ENCODE results near the gene RCOR1.

Gene RCOR1

DNA sequence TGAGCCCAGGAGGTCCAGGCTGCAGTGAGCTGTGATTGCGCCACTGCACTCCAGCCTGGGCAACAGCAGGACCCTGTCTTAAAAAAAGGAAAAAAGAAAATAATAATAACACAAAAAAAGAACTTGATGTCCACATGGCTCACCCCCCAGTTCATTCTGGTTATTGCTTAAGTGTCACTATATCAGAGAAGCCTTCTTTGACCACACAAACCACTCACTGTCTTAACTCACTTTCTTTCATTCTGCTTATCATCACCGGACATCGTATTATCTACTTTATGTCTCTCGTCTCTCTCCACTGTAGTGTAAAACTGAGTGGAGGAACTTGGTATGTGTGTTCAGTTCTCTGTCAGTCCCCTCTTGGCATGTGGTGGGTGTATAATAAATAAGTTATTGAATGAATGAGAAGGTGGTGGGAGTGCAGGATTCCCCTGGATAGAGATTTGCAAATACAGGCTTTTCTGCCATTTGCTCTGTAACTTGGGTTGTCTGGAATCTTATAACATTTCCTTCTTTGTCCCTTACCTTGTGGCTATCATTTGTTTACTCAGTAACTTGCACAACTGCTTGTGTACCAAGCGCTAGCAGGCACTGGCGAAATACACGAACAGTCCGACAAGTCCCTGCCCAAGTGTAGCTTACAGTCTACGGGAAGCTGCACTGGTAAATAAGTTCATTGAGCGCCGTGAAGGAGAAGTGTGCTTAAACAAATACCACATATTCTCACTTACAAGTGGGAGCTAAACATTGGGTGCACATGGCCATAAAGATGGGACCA is 98.2 kb downstream of the RCOR1 start:
- no peaks in the 10 kb centered on the region for H3K9me3 ChIP-seq (ENCODE audit: control insufficient read depth in 1 of 2, low read length in 2 of 2)
- H3K4me3 ChIP-seq (ENCODE audit: low read depth in 1 of 2, low read length in 2 of 2): no peak overlapping the region
- H3K27me3 ChIP-seq (ENCODE audit: low read depth, low read length): no peaks in the 10 kb centered on the region
- H3K4me1 ChIP-seq (ENCODE audit: control insufficient read depth in 1 of 2, insufficient read depth in 2 of 2, low read length in 2 of 2): peaks cover 0 to 6% of the 10 kb centered on the region in 2 donors
- no peak overlapping the region for H3K27ac ChIP-seq (ENCODE audit: low read length)
- no peaks in the 10 kb centered on the region for H3K36me3 ChIP-seq (ENCODE audit: control insufficient read depth in 1 of 2, insufficient read depth in 2 of 2, low read length in 2 of 2)

DNA sequence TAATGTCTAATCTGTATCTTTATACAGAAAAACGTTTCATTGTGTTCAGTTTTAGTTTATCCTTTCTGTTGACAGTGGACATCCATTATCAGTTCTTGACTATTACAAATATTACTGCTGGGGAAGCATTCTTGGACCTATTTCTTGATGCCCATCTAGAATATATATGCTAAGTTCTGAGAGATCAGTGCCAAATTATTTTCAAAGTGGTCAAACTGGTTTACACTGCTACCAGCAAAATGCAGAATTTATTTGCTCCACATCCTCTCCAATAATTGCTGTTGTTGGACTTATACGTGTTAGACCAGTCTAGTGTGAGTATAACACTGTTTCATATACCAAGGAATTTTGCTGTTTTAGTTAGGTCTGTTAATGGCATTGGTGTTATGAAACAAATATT is 99.3 kb downstream of the RCOR1 start:
- H3K4me1 ChIP-seq (ENCODE audit: control insufficient read depth in 1 of 2, insufficient read depth in 2 of 2, low read length in 2 of 2): peaks cover 0 to 8% of the 10 kb centered on the region in 2 donors
- no peaks in the 10 kb centered on the region for H3K36me3 ChIP-seq (ENCODE audit: control insufficient read depth in 1 of 2, insufficient read depth in 2 of 2, low read length in 2 of 2)
- no peaks in the 10 kb centered on the region for H3K9me3 ChIP-seq (ENCODE audit: control insufficient read depth in 1 of 2, low read length in 2 of 2)
- H3K27me3 ChIP-seq (ENCODE audit: low read depth, low read length): no peaks in the 10 kb centered on the region
- H3K4me3 ChIP-seq (ENCODE audit: low read depth in 1 of 2, low read length in 2 of 2): no peak overlapping the region
- no peak overlapping the region for H3K27ac ChIP-seq (ENCODE audit: low read length)

DNA sequence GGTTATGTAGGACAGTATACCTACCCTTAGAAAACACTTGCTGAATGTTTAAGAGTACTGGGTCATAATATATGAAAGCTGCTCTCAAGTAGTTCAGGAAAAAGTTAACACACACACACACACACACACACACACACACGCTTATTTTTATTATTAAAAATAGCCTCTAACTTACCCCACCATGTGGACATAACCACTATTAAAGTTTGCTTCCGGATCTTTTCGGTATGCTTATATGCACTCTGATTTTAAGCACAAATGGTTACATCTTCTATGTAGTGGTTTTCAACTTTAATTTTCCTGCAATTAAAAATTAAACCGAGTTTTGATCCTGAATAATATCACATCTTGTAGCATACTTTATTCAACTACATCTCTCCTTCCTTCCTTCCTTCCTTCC is 99.9 kb downstream of the RCOR1 start:
- H3K4me3 ChIP-seq (ENCODE audit: low read depth in 1 of 2, low read length in 2 of 2): no peak overlapping the region
- no peaks in the 10 kb centered on the region for H3K27me3 ChIP-seq (ENCODE audit: low read depth, low read length)
- H3K4me1 ChIP-seq (ENCODE audit: control insufficient read depth in 1 of 2, insufficient read depth in 2 of 2, low read length in 2 of 2): peaks cover 0 to 13% of the 10 kb centered on the region in 2 donors
- H3K9me3 ChIP-seq (ENCODE audit: control insufficient read depth in 1 of 2, low read length in 2 of 2): no peaks in the 10 kb centered on the region
- H3K36me3 ChIP-seq (ENCODE audit: control insufficient read depth in 1 of 2, insufficient read depth in 2 of 2, low read length in 2 of 2): no peaks in the 10 kb centered on the region
- H3K27ac ChIP-seq (ENCODE audit: low read length): no peak overlapping the region

DNA sequence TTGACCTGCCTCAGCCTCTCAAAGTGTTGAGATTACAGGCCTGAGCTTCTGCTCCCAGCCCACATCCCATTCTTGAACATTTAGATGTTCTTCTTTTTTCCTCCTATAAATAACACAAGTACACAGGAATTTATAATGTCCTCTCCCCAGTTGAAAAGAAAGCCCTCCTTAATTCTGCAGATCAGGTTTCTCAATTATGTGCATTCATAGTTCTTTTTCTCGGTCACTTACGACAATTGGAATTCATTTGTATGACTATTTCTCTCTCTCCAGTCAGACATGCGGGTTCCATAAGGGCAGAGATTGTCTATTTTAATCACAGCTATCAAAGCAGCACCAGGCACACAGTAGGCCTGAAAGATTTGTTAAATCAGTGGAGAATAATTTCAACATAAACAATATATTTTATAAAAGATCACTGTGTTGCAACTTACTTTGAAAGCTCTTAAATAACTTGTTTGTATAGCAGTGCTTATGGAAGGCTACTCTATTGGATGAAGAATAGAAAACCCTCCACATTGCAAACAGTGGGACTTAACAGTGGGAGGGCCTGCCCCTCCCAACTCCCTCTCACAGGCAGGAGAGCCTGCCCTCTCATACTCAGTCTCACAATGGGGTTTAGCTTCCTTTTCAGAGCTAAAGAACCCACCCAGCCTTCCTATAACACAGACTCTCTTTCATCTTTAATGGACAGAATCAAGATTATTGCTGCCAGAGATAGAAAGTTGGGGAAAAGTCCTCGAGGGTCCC is 100.7 kb downstream of the RCOR1 start:
- Histone ChIP-seq H3K4me1 (ENCODE audit: control insufficient read depth in 1 of 2, insufficient read depth in 2 of 2, low read length in 2 of 2) (peaks cover 0 to 15% of the 10 kb centered on the region in 2 donors), H3K27me3 (ENCODE audit: low read depth, low read length) (no peaks in the 10 kb centered on the region), H3K4me3 (ENCODE audit: low read depth in 1 of 2, low read length in 2 of 2) (no peak overlapping the region), H3K36me3 (ENCODE audit: control insufficient read depth in 1 of 2, insufficient read depth in 2 of 2, low read length in 2 of 2) (no peaks in the 10 kb centered on the region), H3K27ac (ENCODE audit: low read length) (no peak overlapping the region), H3K9me3 (ENCODE audit: control insufficient read depth in 1 of 2, low read length in 2 of 2) (no peaks in the 10 kb centered on the region)

DNA sequence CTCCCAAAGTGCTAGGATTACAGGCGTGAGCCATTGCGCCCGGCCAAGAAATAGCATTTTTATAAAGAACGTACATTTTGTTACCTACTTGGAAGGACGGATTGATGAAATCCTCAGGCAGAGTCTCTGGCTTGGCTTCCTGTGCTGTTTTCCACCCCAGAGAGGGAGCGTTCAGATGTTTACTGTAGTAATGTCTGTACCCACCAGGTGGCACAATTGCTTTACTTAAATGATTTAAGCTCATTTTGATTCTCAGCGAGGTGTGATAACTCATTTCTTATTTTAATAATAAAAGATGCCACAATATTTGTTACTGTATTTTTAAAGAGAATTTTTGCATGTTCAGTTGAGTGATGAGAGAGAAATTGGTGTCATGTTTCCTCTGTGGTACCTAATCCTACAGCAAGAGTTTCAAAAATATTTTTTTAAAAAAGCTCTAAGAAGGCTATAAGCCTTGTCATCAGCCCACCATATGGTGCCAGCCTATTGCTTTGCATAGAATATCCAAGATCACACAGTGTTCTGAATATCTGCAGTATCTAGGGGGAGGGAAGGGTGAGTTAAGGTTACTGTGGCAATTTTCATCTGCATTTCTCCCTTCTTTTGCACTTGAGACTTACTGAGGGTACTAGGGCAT is 102.2 kb downstream of the RCOR1 start:
- no peaks in the 10 kb centered on the region for H3K36me3 ChIP-seq (ENCODE audit: control insufficient read depth in 1 of 2, insufficient read depth in 2 of 2, low read length in 2 of 2)
- no peaks in the 10 kb centered on the region for H3K27me3 ChIP-seq (ENCODE audit: low read depth, low read length)
- no peak overlapping the region for H3K4me3 ChIP-seq (ENCODE audit: low read depth in 1 of 2, low read length in 2 of 2)
- peaks cover 0 to 15% of the 10 kb centered on the region in 2 donors for H3K4me1 ChIP-seq (ENCODE audit: control insufficient read depth in 1 of 2, insufficient read depth in 2 of 2, low read length in 2 of 2)
- no peak overlapping the region for H3K27ac ChIP-seq (ENCODE audit: low read length)
- no peaks in the 10 kb centered on the region for H3K9me3 ChIP-seq (ENCODE audit: control insufficient read depth in 1 of 2, low read length in 2 of 2)

DNA sequence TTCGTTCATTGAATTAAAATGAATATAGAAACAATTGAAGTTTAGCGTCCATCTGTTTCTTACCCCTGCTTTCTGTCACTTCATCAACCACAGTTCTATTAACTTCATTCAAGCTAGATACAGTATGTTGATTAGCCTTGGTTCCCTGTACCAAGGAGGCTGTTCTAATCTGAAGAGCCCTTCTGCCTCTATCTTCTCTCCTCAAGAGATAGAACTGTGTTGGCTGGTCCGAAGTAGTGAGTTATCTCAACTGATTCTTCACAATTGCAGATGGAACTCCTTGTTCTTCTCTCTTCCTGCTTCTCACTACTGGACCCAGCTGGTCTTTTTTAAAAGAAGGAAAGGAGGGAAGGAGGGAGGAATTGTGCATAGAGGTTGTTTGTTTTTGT is 102.7 kb downstream of the RCOR1 start:
- Histone ChIP-seq H3K4me3 (ENCODE audit: low read depth in 1 of 2, low read length in 2 of 2) (no peak overlapping the region), H3K27me3 (ENCODE audit: low read depth, low read length) (no peaks in the 10 kb centered on the region), H3K27ac (ENCODE audit: low read length) (no peak overlapping the region), H3K9me3 (ENCODE audit: control insufficient read depth in 1 of 2, low read length in 2 of 2) (no peaks in the 10 kb centered on the region), H3K36me3 (ENCODE audit: control insufficient read depth in 1 of 2, insufficient read depth in 2 of 2, low read length in 2 of 2) (no peaks in the 10 kb centered on the region), H3K4me1 (ENCODE audit: control insufficient read depth in 1 of 2, insufficient read depth in 2 of 2, low read length in 2 of 2) (peaks cover 0 to 15% of the 10 kb centered on the region in 2 donors)

DNA sequence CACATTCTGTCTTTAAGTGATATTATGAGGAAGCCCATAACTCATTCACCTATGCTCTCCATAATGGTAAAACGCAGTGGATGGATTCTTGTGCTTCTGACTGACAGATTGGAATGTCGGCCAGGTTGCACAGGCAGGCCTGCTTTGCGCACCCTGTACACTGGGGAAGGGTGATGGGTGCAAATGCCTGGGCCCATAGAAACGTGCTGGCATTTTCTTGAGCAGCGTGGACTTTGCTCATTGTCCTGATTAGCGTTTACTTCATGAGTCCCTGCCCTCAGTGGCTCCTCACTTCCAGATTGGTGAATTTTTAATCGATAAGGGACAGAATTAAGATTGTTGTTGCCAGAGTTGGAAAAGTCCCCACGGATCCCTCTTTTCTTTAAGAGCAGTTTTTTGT is 103.9 kb downstream of the RCOR1 start:
- peaks cover 0 to 15% of the 10 kb centered on the region in 2 donors for H3K4me1 ChIP-seq (ENCODE audit: control insufficient read depth in 1 of 2, insufficient read depth in 2 of 2, low read length in 2 of 2)
- H3K27me3 ChIP-seq (ENCODE audit: low read depth, low read length): no peaks in the 10 kb centered on the region
- H3K27ac ChIP-seq (ENCODE audit: low read length): no peak overlapping the region

DNA sequence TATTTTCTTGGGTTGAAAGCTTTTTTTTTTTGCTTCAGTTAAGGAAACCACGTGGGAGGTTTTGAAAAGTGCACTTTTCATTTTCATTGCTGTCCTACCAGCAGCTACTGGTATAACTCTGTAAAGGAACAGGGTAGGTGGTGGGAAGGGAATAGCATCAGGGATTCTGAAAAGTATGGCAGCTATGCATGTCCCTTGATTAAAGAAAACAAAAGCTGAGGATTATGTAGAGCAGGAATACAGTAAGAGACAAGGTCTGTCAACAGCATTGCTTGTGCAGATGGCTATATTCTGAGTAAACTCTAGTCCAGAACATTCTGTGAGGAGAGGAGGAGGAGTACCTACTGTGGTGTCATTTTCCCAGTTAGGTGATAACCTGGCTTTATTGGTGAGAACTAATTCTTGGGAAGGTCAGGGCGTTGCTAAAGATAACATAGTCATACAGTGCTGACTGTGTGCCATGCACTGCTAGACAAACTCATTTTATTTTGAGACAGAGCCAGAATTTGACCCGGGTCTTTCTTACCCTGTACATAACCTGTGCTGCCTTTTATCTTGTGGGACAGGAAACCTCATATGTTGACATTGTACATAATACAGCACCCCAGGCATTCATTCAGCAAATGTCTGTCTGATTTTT is 104.5 kb downstream of the RCOR1 start:
- Histone ChIP-seq H3K36me3 (ENCODE audit: control insufficient read depth in 1 of 2, insufficient read depth in 2 of 2, low read length in 2 of 2) (no peaks in the 10 kb centered on the region), H3K9me3 (ENCODE audit: control insufficient read depth in 1 of 2, low read length in 2 of 2) (no peaks in the 10 kb centered on the region), H3K4me3 (ENCODE audit: low read depth in 1 of 2, low read length in 2 of 2) (no peak overlapping the region), H3K27ac (ENCODE audit: low read length) (no peak overlapping the region), H3K27me3 (ENCODE audit: low read depth, low read length) (no peaks in the 10 kb centered on the region), H3K4me1 (ENCODE audit: control insufficient read depth in 1 of 2, insufficient read depth in 2 of 2, low read length in 2 of 2) (peaks cover 0 to 15% of the 10 kb centered on the region in 2 donors)

More for the DNA sequence above, 103.9 kb downstream of the RCOR1 start:
- Histone ChIP-seq H3K36me3 (ENCODE audit: control insufficient read depth in 1 of 2, insufficient read depth in 2 of 2, low read length in 2 of 2) (no peaks in the 10 kb centered on the region), H3K4me3 (ENCODE audit: low read depth in 1 of 2, low read length in 2 of 2) (no peak overlapping the region), H3K9me3 (ENCODE audit: control insufficient read depth in 1 of 2, low read length in 2 of 2) (no peaks in the 10 kb centered on the region)

DNA sequence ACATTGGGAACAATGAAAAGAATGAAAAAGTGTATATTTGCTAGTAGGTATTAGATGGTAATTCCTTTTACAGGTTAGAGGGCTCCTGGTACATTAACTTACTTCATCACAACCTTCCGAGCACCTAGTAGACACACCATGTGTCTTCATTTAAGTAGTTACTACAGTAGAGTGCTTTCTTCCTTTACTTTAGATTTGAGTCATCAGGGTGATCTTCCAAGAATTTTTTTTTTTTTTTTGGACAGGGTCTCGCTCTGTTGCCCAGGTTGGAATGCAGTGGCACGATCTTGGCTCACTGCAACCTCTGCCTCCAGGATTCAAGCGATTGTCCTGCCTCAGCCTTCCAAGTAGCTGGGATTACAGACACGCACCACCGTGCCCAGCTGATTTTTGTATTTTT is 105.1 kb downstream of the RCOR1 start:
- Histone ChIP-seq H3K9me3 (ENCODE audit: control insufficient read depth in 1 of 2, low read length in 2 of 2) (no peaks in the 10 kb centered on the region), H3K4me3 (ENCODE audit: low read depth in 1 of 2, low read length in 2 of 2) (no peak overlapping the region), H3K4me1 (ENCODE audit: control insufficient read depth in 1 of 2, insufficient read depth in 2 of 2, low read length in 2 of 2) (peaks cover 0 to 15% of the 10 kb centered on the region in 2 donors), H3K27ac (ENCODE audit: low read length) (no peak overlapping the region), H3K27me3 (ENCODE audit: low read depth, low read length) (no peaks in the 10 kb centered on the region), H3K36me3 (ENCODE audit: control insufficient read depth in 1 of 2, insufficient read depth in 2 of 2, low read length in 2 of 2) (no peaks in the 10 kb centered on the region)

DNA sequence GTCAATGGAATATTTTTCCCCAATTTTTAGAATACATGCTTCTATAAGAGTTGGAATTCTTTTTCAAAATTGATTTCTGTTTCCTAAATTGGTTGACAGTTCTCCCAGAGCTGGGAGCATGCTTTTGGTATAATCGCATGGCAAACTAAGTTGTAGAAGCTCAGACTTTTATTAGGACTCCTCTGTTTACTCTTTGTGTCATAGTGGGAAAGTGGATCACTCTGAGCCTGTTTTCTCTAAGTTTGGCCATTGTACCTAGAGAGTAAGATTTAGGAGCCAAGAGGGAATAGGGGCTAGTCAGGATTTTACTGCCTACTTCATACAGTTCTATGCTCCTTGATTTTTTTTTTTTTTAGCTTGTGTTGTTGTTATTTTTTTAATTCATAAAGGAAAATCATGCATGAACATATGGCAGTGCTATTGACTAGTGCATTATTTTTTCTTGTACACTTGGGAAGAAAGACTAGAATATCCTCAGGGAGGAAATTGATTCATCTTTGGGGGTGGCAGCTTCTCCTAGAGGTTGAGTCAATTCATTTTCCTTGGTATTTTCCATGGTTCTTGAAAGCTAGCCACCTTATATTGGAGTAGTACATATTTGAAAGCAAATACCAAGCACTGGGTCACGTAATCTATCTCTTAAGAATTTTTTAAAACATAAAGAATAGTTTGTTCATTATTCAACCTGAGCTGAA is 107.1 kb downstream of the RCOR1 start:
- H3K4me3 ChIP-seq (ENCODE audit: low read depth in 1 of 2, low read length in 2 of 2): no peak overlapping the region
- peaks cover 0 to 10% of the 10 kb centered on the region in 2 donors for H3K36me3 ChIP-seq (ENCODE audit: control insufficient read depth in 1 of 2, insufficient read depth in 2 of 2, low read length in 2 of 2)
- no peaks in the 10 kb centered on the region for H3K27me3 ChIP-seq (ENCODE audit: low read depth, low read length)
- no peak overlapping the region for H3K27ac ChIP-seq (ENCODE audit: low read length)
- peaks cover 0 to 9% of the 10 kb centered on the region in 2 donors for H3K4me1 ChIP-seq (ENCODE audit: control insufficient read depth in 1 of 2, insufficient read depth in 2 of 2, low read length in 2 of 2)
- no peaks in the 10 kb centered on the region for H3K9me3 ChIP-seq (ENCODE audit: control insufficient read depth in 1 of 2, low read length in 2 of 2)

Data from muscle layer of duodenum (tissue), 2 donors.